EL (cell line): ENCODE results near the gene ZNF143.

Source experiments
- DNase-seq: peaks from one replicate; pipeline ENCODE4 v3.0.0-alpha.2; 2016

ZNF143 gene

DNA sequence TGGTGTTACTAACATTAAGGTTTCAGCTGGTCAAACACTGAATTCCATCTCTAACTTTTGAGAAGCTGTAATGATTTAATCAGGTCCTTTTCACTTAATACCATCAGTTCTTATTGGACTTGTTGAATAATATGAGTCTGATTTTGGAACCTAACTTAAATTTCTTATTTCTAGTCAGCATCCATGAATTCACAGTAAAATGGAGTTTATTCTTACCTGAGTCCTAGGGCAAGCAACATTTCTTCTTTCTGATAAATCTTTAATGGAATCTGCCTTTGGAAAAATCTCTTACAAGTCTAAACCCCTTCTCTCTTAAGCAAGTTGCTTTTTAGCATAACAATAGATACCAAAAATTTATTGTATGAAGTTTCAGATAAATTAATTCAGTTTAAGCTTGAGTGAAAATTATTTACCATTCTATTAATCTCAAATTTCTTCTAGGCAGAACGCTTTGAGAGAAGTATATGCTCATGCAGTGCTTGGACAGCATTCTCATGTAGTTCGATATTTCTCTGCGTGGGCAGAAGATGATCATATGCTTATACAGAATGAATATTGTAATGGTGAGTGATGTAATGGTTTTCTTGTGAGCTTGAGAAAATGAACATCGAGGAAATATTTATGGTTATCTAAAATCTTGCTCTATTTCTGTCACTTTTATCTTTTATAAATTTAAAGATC lies 116.0 kb downstream of the ZNF143 start:
- DNase-seq = no peak

DNA sequence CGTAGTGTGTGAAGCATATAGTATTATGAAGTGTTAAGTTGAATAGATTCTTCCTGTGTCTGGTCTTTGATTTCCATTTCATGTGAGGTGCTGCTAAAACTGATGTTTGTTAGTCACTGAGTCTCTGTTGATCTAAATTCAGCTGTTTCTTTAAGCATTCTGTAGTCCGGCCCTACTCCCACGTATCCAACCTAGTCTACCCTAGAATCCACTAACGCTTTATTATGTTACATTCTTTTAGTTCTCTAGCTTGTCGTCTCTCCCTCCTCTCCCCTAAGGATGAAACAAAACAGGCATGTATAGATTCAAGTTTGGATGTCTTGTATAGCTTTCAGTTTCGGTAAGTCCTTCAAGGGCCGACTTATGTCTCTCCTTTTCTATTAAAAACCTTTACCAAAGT lies 116.7 kb downstream of the ZNF143 start:
- DNase-seq = no peak
